NCI-H2029 treated with DMSO at 0.1 percent for 48 hours (cell line): ENCODE measurements around the gene DNMT3A.

Source experiments
- DNase-seq: peaks from one replicate; lab custom pipeline; 2025; lab: John Stamatoyannopoulos, UW

Gene DNMT3A

DNA sequence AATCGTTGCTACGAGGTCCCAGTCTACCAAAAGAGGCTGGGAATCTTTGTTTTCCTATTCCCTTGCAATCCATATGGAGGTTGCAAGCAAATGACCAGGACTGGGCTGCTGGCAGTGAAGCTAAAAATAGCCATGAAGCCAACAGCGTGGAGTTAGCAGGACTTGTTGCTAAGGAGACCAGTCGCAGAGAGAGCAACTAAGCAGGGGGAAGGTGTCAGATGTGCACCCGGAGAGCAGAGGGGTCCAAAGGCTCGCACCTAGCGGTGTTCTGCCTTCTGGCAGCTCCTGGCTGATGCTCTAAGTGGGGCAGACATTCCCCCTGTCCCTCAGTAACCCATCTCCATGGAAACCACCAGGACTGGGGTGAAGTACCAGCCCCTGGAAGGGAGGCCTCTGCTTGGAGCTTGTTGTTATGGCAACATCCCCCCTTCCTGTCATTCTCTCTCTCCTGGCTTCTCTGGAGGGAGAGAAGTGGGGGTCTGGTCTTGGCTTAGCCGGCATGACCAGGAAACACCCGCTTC is 84.6 kb downstream of the DNMT3A start:
- DNase-seq: no peak

- DNase-seq: no peak
These were observed 85.2 kb downstream of the DNMT3A start for GRCh38 chr2:25256488-25256875.

DNA sequence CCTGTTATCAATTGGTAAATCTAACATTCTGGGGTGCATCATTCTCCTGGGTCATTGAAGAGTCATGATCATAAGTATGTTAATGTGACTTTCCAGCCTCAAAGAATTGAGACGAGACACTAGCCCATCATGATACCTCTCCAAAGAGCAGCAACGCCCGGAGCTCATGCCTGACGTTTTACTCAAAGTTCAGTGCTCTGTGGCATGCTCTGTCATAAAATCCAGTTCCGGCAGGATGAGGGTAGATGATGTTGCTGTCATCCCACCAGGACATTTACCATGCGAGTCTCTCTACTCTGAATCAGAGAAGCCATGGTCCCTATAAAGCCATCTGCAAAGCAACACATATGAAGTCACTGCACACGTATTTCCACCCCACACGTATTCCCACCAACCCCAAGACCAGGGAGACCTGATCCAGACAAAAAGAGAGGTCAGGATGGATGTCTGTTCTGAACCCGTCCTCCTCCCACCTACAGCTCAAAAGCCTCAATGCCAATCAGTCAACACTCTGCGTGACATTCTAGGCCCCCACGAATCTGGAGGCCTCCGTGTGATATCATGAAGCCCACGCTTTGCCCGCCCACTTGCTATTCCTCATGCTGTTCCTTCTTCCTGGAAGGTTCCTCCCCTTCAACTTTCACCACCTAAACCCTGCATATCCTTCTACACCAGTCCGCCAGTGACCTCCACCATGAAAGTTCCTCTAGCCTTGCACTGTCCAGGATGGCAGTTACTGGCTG is 85.8 kb downstream of the DNMT3A start:
- DNase-seq: no peak

GRCh38 chr2:25254961-25255360 is 86.8 kb downstream of the DNMT3A start:
- DNase-seq: no peak

GRCh38 chr2:25253153-25253626 is 88.5 kb downstream of the DNMT3A start:
- DNase-seq: no peak

DNA sequence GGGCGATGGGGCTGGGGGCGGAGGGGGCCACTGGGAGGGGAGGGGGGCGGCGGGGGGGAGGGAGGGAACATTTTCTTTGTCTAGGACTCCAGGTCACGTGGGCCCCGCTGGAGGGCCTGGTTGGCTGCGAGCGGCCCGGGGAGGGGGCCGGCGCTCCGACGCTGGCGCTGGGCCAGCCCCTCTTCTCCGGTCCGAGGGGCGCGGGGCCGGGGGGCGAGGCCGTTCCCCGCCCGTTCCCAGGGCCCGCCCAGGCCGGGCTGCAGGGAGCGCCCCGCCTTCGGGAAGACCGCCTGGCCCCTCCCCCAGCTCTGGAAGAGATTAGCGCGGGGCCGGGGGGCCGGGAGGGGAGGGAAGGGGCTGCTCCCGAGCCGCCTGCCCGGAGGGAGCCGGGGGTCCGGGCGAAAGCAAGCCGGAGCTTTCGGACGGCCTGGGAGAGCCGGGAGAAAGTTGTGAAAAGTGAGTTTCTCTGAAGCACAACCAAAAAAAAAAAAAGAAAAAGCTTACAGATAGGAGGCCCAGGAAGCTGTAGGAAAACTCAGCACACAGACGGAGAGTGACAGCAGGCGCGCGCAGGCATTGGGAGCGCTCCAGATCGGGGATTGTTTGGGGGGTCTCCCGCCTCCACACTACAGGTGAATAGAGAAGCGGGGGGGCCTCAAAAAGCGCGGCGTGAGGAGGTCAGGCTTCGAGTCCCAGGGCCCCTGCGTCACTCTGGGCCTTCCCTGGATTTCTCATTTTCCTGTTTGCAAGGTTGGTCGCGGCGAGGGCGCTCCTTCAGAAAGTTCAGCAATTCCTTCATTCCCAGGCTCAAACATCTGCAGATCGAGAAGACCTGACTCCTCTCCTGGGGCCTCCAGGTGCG is 89.2 kb downstream of the DNMT3A start:
- DNase-seq: no peak

GRCh38 chr2:25251422-25252273 is 90.1 kb downstream of the DNMT3A start:
- DNase-seq: no peak

GRCh38 chr2:25251071-25251421 is 90.7 kb downstream of the DNMT3A start:
- DNase-seq: no peak

DNA sequence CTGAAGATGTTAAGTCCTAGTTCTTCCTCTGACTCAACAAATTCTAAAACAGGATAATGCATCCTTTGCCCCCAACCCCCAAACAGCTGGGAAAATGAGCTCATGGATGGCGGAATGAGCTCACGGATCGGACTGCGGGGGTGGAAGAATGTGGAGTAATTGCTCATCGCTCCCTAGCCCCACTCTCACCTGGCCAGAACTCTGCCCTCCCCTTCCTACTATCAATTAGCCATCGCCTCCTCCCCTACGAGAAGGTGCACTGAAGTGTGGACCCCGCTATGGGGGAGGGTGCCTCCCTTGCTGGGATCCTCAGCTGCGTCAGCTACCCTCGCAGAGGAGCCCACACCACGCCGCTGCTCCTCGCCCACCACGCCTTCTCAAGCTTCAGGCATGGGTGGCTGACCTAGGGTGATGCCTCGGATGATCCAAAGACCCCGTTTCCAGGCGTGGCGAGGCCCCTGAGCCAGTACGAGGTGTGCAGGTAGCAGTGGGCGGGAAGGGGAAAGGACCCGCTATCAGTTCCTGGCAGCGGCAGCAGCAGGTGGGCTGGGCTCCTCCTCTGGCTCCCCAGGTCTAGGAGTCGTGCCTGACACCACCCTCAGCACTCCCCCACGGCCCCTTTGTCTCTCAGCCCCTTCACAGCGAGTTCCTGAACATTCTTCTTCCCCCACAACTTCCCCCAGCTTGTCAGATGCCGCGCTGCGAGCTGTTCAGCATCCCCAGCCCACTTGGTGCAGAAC is 91.2 kb downstream of the DNMT3A start:
- no peak for DNase-seq

- DNase-seq: no peak
These were observed 91.9 kb downstream of the DNMT3A start for GRCh38 chr2:25249785-25250184.

DNA sequence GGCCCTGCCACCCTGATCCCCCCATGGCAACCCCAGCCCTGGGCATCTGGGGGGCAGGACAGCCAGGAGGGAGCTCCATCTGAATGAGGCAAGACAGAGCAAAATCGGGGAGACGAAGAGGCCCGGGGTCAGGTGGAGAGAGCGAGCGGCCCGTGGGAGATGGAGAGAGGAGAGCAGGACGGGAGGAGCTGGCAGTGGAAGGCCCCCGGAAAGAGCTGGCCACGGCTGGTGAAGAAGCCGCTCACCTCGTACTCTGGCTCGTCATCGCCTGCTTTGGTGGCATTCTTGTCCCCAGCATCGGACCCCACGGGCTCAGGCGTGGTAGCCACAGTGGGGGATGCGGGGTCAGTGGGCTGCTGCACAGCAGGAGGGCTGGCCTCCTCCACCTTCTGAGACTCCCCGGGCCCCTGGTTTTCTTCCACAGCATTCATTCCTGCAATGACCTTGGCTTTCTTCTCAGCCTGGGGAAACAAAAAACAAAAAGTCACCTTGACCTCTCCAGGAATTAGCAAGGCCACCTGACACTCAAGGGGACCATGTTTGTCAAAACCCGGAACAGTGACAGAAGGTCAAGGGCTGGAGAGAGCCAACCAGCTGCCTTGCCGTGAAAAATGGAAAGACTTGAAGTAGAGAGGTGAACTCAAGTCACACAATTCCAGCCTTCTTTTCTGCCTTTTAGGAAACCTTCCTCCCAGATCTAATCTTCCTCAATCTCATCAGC is 93.8 kb downstream of the DNMT3A start:
- no peak for DNase-seq

GRCh38 chr2:25246558-25247290 is 95.0 kb downstream of the DNMT3A start:
- DNase-seq: no peak

- DNase-seq: no peak
These were observed 95.7 kb downstream of the DNMT3A start for GRCh38 chr2:25246001-25246400.

DNA sequence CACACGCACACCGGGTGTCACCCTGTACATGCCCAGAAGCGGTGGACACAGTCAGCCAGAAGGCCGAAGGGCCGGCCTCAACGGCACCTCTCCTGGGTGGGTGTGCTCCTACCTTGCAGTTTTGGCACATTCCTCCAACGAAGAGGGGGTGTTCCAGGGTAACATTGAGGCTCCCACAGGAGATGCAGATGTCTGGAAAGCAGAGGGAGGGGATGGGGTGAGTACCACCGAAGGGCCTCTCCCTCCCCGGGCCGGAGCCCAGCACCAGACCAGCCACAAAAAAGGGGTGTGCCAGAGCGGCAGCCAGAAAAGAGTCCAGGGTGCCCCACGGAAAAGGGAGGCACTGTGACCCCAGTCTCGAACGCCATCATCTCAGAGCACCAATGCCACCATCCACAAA is 96.6 kb downstream of the DNMT3A start:
- DNase-seq: no peak

GRCh38 chr2:25243995-25244394 is 97.7 kb downstream of the DNMT3A start:
- DNase-seq: no peak

GRCh38 chr2:25241452-25241851 is 100.3 kb downstream of the DNMT3A start:
- DNase-seq: no peak

- no peak for DNase-seq
These were observed 101.1 kb downstream of the DNMT3A start for GRCh38 chr2:25240636-25241035.

DNA sequence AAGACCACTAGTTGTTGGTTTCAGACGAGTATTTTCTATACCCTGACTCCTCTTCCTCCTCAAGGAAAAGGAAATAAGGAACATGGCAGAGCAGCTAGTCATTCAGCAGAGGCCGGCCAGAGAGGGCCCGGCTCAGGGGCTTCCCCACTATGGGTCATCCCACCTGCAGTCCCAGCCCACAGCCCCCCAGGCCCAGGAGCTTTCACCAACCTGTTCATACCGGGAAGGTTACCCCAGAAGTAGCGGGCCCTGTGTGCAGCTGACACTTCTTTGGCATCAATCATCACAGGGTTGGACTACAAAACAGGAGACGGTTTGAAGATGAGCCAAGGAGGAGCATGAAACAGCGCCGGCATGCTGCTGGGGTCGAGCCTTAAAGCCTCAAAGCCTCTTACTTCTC is 102.8 kb downstream of the DNMT3A start:
- no peak for DNase-seq

GRCh38 chr2:25237764-25238163 is 104.0 kb downstream of the DNMT3A start:
- DNase-seq: no peak

GRCh38 chr2:25236736-25237135 is 105.0 kb downstream of the DNMT3A start:
- DNase-seq: no peak
